HG03439 (cell line): ENCODE measurements around the gene PDE4D.

Source experiments
- ATAC-seq: cut with Tn5 transposase; IDR thresholded peaks from one replicate; pipeline ENCODE4 v1.9.1; 2021; ENCODE audit warnings: mild to moderate bottlenecking, moderate library complexity; ENCODE audit not compliant: unreplicated experiment

Gene PDE4D

GRCh38 chr5:59346982-59347381 is 546.5 kb downstream of the PDE4D start:
- no peak for ATAC-seq

- ATAC-seq: no peak
Measured at GRCh38 chr5:59346514-59346913, 547.0 kb downstream of the PDE4D start.

GRCh38 chr5:59342181-59342580 is 551.3 kb downstream of the PDE4D start:
- ATAC-seq: no peak

- no peak for ATAC-seq
Measured at GRCh38 chr5:59341760-59342159, 551.8 kb downstream of the PDE4D start.

- no peak for ATAC-seq
Measured at GRCh38 chr5:59341155-59341554, 552.4 kb downstream of the PDE4D start.

GRCh38 chr5:59340637-59341036 is 552.9 kb downstream of the PDE4D start:
- ATAC-seq: no peak

- no peak for ATAC-seq
Measured at GRCh38 chr5:59337240-59337639, 556.3 kb downstream of the PDE4D start.

GRCh38 chr5:59335544-59335943 is 558.0 kb downstream of the PDE4D start:
- ATAC-seq: no peak

- ATAC-seq: no peak
Measured at GRCh38 chr5:59333416-59333815, 560.1 kb downstream of the PDE4D start.

GRCh38 chr5:59332236-59332973 is 561.1 kb downstream of the PDE4D start:
- no peak for ATAC-seq

GRCh38 chr5:59330680-59331079 is 562.8 kb downstream of the PDE4D start:
- no peak for ATAC-seq

GRCh38 chr5:59328709-59329296 is 564.7 kb downstream of the PDE4D start:
- ATAC-seq: no peak

GRCh38 chr5:59327191-59327980 is 566.1 kb downstream of the PDE4D start:
- no peak for ATAC-seq

GRCh38 chr5:59326596-59326995 is 566.9 kb downstream of the PDE4D start:
- ATAC-seq: no peak

GRCh38 chr5:59325070-59325469 is 568.5 kb downstream of the PDE4D start:
- no peak for ATAC-seq

- ATAC-seq: no peak
Measured at GRCh38 chr5:59322894-59323293, 570.6 kb downstream of the PDE4D start.

GRCh38 chr5:59322058-59322457 is 571.5 kb downstream of the PDE4D start:
- no peak for ATAC-seq

GRCh38 chr5:59321642-59322041 is 571.9 kb downstream of the PDE4D start:
- ATAC-seq: no peak

- no peak for ATAC-seq
Measured at GRCh38 chr5:59320420-59320819, 573.1 kb downstream of the PDE4D start.

GRCh38 chr5:59319250-59319649 is 574.3 kb downstream of the PDE4D start:
- no peak for ATAC-seq

- no peak for ATAC-seq
Measured at GRCh38 chr5:59317774-59318205, 575.7 kb downstream of the PDE4D start.
